T-helper 2 cell treated with Interferon-gamma antibody and Interleukin-4, amounts not matched to agents 100 ng/mL and 5 ng/mL, for 36 hours (primary cell): ENCODE results near the gene HS2ST1. TPM values are rescaled to one million over a fixed set of nuclear protein-coding genes. Genes with fewer than 3 reads are reported as not detected.

Experiments
- intact Hi-C: fragments of 100-400 bp; cut with micrococcal nuclease; formaldehyde crosslinking; loops from one replicate; pipeline ENCODE4 v1.15.1; 2023
- total RNA-seq: library from RNA; stranded (reverse); gene quantifications from 2 replicates; pipeline ENCODE4 v1.2.3, GENCODE V29; 2022

The HS2ST1 gene
- total RNA-seq, 1 donor from 2014 or later = 17.1 TPM

- intact Hi-C loops = no loop called here
These were observed 189.7 kb downstream of the HS2ST1 start for GRCh38 chr1:87104140-87104539.

DNA sequence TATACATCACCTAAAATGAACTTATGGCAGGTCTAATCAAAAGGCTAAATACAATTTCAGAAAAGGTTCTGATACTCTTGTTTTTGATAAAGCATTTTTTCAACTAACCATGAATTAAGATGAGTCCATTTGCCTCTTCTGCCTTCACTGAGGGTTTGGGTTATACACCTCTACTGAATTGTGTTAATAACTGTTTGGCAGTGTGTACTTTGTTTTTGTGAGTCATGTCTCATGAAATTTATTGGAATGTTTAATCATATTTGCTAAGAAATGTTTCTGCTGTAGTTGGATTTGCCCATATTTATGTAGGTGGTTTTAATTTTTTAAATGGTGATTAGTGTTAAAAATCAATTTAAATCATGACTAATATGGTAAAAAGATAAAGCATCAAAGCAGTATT, 190.5 kb downstream of the HS2ST1 start:
- intact Hi-C loops = no loop called here

DNA sequence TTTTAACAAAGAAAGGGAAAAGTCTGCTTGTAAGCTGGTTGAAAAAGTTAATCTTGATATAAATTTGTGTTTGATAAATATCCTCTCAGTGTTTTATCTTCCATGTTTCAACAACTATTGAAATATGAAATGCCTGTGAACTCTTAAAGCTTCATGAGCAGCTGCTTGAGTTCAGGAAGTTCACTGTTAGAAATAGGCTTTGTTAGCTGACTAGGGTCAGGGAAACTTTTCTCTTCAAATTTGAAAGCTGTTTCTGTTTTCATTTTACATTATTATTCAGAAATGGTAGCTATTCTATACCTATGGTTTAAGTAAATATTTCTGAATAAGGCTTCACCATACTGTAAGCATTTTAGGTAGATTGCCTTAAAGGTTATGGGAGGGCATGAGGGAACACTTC, 191.7 kb downstream of the HS2ST1 start:
- intact Hi-C loops = no loop called here

DNA sequence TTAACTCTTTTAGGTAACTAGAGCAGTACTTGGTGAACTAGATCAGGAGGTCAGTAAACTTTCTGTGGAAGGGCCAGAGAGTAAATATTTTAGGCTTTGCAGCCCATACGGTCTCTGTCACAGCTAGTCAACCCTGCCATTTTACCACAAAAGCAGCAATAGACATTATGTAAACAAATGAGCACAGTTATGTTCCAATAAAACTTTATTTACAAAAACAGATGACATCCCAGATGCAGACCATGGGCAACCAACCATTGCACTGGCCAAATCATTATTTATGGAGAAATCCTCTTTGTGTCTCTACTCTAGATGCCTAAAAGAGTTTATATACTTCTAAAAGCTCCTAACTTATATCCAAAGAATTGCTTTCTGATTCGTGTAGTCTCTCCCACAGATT, 192.4 kb downstream of the HS2ST1 start:
- intact Hi-C loops = no loop called here

DNA sequence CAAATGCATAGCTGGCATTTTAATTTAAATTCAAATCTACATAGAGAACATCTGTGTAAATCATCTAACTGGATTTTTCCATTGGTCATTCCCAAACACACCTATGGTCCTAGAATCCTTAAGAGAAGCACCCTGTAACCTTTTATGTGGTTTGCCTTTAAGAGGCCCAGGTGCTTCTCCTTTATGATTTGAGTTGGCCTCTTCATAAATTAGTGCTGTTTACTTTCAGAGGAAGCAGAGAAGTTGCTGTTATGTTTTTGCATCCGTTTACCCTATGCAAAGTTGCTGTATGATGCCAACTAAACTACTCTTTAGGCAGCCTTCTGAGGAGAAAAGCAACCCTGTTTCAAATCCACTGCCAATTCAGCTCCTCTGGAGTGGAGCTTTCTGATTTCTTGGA, 193.8 kb downstream of the HS2ST1 start:
- intact Hi-C loops = no loop called here

- intact Hi-C loops = no loop called here
These were observed 194.5 kb downstream of the HS2ST1 start for GRCh38 chr1:87108814-87109411.

DNA sequence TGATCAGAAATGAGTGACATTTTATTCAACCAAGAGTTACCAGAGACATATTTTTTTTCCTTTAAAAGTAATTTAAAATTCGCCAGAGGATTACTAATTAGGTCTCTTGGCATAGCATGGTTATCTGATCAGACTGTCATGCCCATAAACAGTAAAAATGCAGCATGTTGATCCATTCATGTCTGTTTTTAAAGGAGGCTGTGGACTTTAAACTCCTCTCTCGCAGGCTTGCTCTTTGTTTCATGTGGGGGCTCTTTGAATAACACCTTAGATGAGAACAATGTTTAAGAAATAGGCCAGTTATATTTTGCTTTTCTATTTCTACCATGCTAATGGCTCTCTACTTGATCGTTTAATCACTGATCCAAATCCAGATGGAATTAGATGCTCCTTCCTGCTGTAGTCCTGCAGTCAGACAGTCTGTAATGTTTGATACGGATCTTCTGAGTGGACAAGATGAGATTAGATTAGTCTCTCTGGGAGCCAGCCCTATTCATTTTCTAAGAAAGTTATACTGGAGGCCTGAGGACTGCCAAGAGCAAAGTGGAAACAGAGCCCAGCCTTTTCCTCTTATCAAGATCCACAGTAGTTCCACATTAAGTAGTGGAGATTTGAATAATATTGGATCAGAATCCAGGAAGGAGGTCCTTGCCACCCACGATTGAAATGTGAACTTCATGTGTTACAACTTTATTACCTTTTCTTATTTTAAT, 197.4 kb downstream of the HS2ST1 start:
- intact Hi-C loops = no loop called here

- intact Hi-C loops = no loop called here
These were observed 198.9 kb downstream of the HS2ST1 start for GRCh38 chr1:87113313-87113712.

- intact Hi-C loops = no loop called here
These were observed 201.0 kb downstream of the HS2ST1 start for GRCh38 chr1:87115317-87115890.

- intact Hi-C loops = no loop called here
These were observed 201.5 kb downstream of the HS2ST1 start for GRCh38 chr1:87115891-87116290.

GRCh38 chr1:87117761-87118368, 203.4 kb downstream of the HS2ST1 start:
- intact Hi-C loops = no loop called here

- intact Hi-C loops = no loop called here
These were observed 205.2 kb downstream of the HS2ST1 start for GRCh38 chr1:87119541-87120140.

DNA sequence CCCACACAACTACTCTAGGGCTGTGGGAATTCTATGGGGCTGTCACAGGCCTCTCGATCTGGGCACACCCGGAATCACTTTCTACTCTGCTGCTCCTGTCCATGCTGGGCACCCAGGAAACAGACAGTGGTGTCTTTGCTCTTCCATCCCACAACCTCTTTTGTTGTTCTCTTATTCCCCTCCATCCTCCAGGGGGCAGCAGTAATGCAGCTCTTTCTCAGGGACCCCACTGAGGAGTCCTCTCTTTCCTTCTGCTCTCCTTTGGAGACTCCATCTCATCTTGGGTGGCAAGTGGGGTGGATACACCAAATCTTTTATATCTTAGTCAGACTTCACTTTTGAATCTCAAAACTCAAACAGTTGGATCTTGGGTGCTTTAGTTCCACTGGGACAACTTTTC, 206.3 kb downstream of the HS2ST1 start:
- intact Hi-C loops = no loop called here

DNA sequence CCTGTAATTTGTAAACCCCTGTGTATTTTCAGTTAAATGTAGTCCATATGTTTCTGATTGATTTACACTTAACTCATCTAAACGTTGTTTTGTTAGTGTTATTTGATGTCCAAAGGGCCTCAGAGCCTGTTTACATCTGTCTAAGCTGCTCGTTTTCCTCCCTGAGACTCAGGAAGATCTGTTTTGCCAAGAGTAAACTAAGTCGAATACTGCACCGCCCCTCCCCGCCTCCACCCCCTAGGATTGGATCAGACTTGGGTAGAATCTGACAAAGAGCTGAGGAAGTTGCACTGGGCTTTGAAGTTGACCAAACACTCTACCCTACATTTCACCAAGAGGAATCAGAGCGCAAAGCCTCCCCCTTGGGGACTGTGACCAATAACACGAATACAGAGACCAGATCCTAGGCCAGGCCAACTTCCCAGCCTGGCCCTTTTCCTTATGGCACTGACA, 207.3 kb downstream of the HS2ST1 start:
- intact Hi-C loops = no loop called here

DNA sequence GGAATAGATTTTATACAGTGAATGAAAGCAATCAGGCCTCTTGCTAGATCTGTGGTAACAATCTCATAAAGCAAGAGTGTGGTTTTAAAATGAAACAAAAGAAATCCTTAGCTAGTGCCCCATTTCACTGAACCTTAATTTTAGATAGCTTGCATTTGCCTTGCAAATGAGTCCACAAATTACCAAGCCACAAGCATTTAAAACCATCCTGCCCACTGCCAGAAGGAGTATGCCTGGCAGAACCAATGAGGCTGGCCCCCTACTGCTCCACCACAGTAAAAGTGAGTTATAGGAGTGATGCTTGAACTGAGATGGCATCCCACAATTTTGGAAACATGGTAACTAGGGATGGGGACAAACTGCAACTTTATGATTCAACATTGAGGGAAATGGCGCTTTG, 207.8 kb downstream of the HS2ST1 start:
- intact Hi-C loops = no loop called here

GRCh38 chr1:87123610-87124009, 209.2 kb downstream of the HS2ST1 start:
- intact Hi-C loops = no loop called here

DNA sequence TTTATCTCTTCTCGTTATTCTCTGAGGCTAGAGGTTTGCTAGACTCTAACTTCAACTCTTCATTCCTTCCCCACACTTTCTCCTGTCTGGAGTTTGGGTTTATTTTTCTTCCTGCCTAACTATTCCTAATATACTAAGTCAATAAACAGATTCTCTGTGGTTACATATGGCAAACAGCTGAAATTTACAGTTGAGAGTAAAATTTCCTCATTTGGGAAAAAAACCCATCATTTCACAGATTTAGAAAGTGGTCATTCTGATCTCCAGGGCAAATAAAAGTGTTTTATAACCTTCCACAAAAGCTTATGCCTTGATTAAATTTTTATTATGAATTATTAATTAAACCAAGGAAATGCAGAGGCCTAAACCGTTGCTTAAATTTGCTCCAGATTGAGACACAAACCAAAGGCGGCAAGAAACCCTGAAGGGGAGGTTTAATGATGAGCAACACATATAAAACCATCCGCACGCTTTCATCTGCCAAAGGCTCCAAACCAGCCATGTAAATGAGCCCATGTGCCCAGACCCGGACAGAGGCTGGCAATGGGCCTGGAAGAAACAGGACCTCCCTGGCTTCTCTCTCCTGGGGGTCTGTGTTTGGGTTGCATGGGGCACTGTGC, 212.6 kb downstream of the HS2ST1 start:
- intact Hi-C loops = no loop called here

GRCh38 chr1:87127581-87127980, 213.1 kb downstream of the HS2ST1 start:
- intact Hi-C loops = no loop called here

DNA sequence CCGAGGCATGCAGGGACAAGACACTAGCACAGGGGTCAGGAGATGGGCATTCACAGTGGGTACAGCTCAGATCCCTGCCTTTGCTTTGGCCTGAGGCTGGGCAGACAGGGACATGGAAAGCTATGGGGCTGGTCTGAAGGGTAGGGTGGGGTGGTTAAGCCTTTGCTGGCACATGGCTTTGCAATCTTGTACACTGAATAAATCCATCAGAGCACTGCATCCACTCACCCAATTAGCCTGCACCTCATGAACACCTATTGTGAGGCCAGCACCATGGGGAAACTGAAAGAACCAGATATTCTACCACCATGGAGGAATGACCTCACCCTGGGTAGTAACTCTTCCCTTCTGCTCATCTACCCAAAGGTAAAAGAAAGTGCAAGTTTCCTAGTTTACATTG, 214.6 kb downstream of the HS2ST1 start:
- intact Hi-C loops = no loop called here

- intact Hi-C loops = loop anchor here (5.0 kb wide), 1 partner anchor 823 kb away; no protein-coding TSS in a partner anchor
These were observed 215.2 kb downstream of the HS2ST1 start for GRCh38 chr1:87129606-87130005.

GRCh38 chr1:87130438-87130837, 216.0 kb downstream of the HS2ST1 start:
- intact Hi-C loops = loop anchor here (5.0 kb wide), 1 partner anchor 822 kb away; no protein-coding TSS in a partner anchor
